Esophagus squamous epithelium (tissue), 5 donors: ENCODE measurements around the gene PCNT. TPM values are rescaled to one million over a fixed set of nuclear protein-coding genes. Genes with fewer than 3 reads are reported as not detected.
"Not testable (repeated sequence)": the region's sequence is repeated elsewhere in the genome, so short reads cannot be mapped to it uniquely, and the experiment has no call there.

ENCODE experiments used
- DNase-seq: peaks from one replicate; lab custom pipeline; 2025; lab: John Stamatoyannopoulos, UW
- H3K27ac ChIP-seq, 4 donors: fragments of 200-600 bp; sonication (generic); one replicate each; pipeline ENCODE4 v1.5.1; 2016 to 2019; ENCODE audit warnings: mild to moderate bottlenecking in 1 of 4
- H3K27me3 ChIP-seq, 4 donors: fragments of 200-600 bp; sonication (generic); 1 replicate in 3 of 4; 2 replicates in 1 of 4; pipeline versions ENCODE4 v1.5.1 to v1.6.0; 2017 to 2021; ENCODE audit warnings: antibody characterized with exemption in 1 of 4
- H3K36me3 ChIP-seq, 3 donors: fragments of 200-600 bp; sonication (generic); one replicate each; pipeline ENCODE4 v1.5.1; 2016 to 2019
- H3K4me1 ChIP-seq, 3 donors: fragments of 200-600 bp; sonication (generic); one replicate each; pipeline ENCODE4 v1.5.1; 2017 to 2019
- H3K4me3 ChIP-seq, 4 donors: fragments of 200-600 bp; sonication (generic); 1 replicate in 3 of 4; 2 replicates in 1 of 4; pipeline ENCODE4 v1.5.1; 2016 to 2019; ENCODE audit warnings: mild to moderate bottlenecking in 2 of 4, moderate library complexity in 1 of 4
- H3K9me3 ChIP-seq, 3 donors: fragments of 200-600 bp; sonication (generic); one replicate each; pipeline ENCODE4 v1.5.1; 2016 to 2019
- CTCF ChIP-seq, 6 experiments: fragments of 450-650 bp in 4 of 6; fragments of 200-600 bp in 2 of 6; sonication (generic) in 2 of 6; IDR thresholded peaks; one replicate each; pipeline ENCODE4 v1.5.1; 2016 to 2019; ENCODE audit warnings: antibody characterized with exemption in 6 of 6, mild to moderate bottlenecking in 4 of 6, moderate library complexity in 4 of 6
- POLR2A ChIP-seq, 4 donors: fragments of 450-650 bp; IDR thresholded peaks; one replicate each; pipeline ENCODE4 v1.6.1; 2017; ENCODE audit warnings: antibody characterized with exemption in 4 of 4, mild to moderate bottlenecking in 4 of 4, moderate library complexity in 3 of 4
- WGBS, 2 donors: methylation state at CpG; one replicate each; pipeline ENCODE4 v1.1.5; 2018; 5-methylcytosine and 5-hydroxymethylcytosine counted together
- intact Hi-C: fragments of 100-400 bp; cut with DNase I; formaldehyde crosslinking; loops from one replicate; pipeline ENCODE4 v1.15.0; 2022
- total RNA-seq, 4 donors: library from RNA; depleted of rRNA; stranded (reverse); fragments of >200 nt; gene quantifications; one replicate each; pipeline ENCODE4 v1.1.0, GENCODE V29; 2016
- donor health status: DM: yes; HTN: yes; CAD: no.

The PCNT gene
- total RNA-seq, 4 donors from 2014 or later, result 26.8 to 38.7 (median 29.9) TPM

GRCh38 chr21:46304437-46304836 is 19.5 kb upstream of the PCNT start:
- DNase-seq, result no peak
- no peak overlapping the region for H3K4me3 ChIP-seq
- TF ChIP-seq POLR2A (IDR thresholded peaks at IDR 0.05) (no peak), CTCF (IDR thresholded peaks at IDR 0.05) (no peak)

GRCh38 chr21:46304955-46305354 is 19.0 kb upstream of the PCNT start:
- WGBS, 2 donors, result 93 to 94% methylated on average over 11 of the region's 11 CpGs
- no peak for TF ChIP-seq CTCF (IDR thresholded peaks at IDR 0.05)
- TF ChIP-seq POLR2A (IDR thresholded peaks at IDR 0.05), result no peak
- Histone ChIP-seq H3K9me3 (no peaks in the 10 kb centered on the region), H3K36me3 (peaks cover 0 to 54% (median 0%) of the 10 kb centered on the region in 3 donors), H3K27me3 (no peaks in the 10 kb centered on the region), H3K4me1 (no peaks in the 10 kb centered on the region), H3K27ac (no peak overlapping the region), H3K4me3 (no peak overlapping the region)
- no peak for DNase-seq
- intact Hi-C loops, result no loop called here

More at GRCh38 chr21:46304437-46304836, 19.5 kb upstream of the PCNT start:
- Histone ChIP-seq H3K9me3 (no peaks in the 10 kb centered on the region), H3K4me1 (no peaks in the 10 kb centered on the region), H3K36me3 (peaks cover 0 to 54% (median 0%) of the 10 kb centered on the region in 3 donors), H3K27ac (no peak overlapping the region), H3K27me3 (no peaks in the 10 kb centered on the region)
- 81 to 98% methylated on average over 5 of the region's 5 CpGs for WGBS, 2 donors
- intact Hi-C loops, result no loop called here

GRCh38 chr21:46307625-46308024 is 16.3 kb upstream of the PCNT start:
- WGBS, 2 donors, result 69 to 74% methylated on average over 2 of the region's 2 CpGs
- peaks cover 0 to 33% (median 0%) of the 10 kb centered on the region in 3 donors for H3K36me3 ChIP-seq
- no peaks in the 10 kb centered on the region for H3K27me3 ChIP-seq
- no peaks in the 10 kb centered on the region for H3K9me3 ChIP-seq
- H3K27ac ChIP-seq, result no peak overlapping the region
- H3K4me3 ChIP-seq, result no peak overlapping the region
- no peak for DNase-seq
- TF ChIP-seq CTCF (IDR thresholded peaks at IDR 0.05) (no peak), POLR2A (IDR thresholded peaks at IDR 0.05) (no peak)
- intact Hi-C loops, result no loop called here
- H3K4me1 ChIP-seq, result no peaks in the 10 kb centered on the region

- Histone ChIP-seq H3K27me3 (no peaks in the 10 kb centered on the region), H3K9me3 (no peaks in the 10 kb centered on the region), H3K36me3 (peaks cover 0 to 33% (median 0%) of the 10 kb centered on the region in 3 donors), H3K4me3 (no peak overlapping the region), H3K4me1 (no peaks in the 10 kb centered on the region), H3K27ac (no peak overlapping the region)
- WGBS, 2 donors, result 100% methylated on average over 2 of the region's 2 CpGs
- TF ChIP-seq POLR2A (IDR thresholded peaks at IDR 0.05) (no peak), CTCF (IDR thresholded peaks at IDR 0.05) (no peak)
- intact Hi-C loops, result no loop called here
- DNase-seq, result no peak
Measured at GRCh38 chr21:46308431-46308830, 15.5 kb upstream of the PCNT start.

GRCh38 chr21:46310260-46310659 is 13.7 kb upstream of the PCNT start:
- H3K9me3 ChIP-seq, H3K27ac ChIP-seq, H3K4me1 ChIP-seq, DNase-seq, intact Hi-C loops, H3K27me3 ChIP-seq, H3K4me3 ChIP-seq: not testable (repeated sequence)
- H3K36me3 ChIP-seq, result peaks cover 0 to 31% (median 0%) of the 10 kb centered on the region in 3 donors
- WGBS, 2 donors, result 92 to 95% methylated on average over 8 of the region's 8 CpGs

- H3K36me3 ChIP-seq, result peaks cover 0 to 29% (median 0%) of the 10 kb centered on the region in 3 donors
- H3K27ac ChIP-seq, result no peak overlapping the region
- H3K4me3 ChIP-seq, result no peak overlapping the region
- no peaks in the 10 kb centered on the region for H3K9me3 ChIP-seq
- no peak for DNase-seq
- intact Hi-C loops, result no loop called here
- no peak for TF ChIP-seq CTCF (IDR thresholded peaks at IDR 0.05)
- TF ChIP-seq POLR2A (IDR thresholded peaks at IDR 0.05), result no peak
- no peaks in the 10 kb centered on the region for H3K27me3 ChIP-seq
- no peaks in the 10 kb centered on the region for H3K4me1 ChIP-seq
Measured at GRCh38 chr21:46311568-46311967, 12.4 kb upstream of the PCNT start.
